GM20000 (cell line): ENCODE results near the gene PITPNM3.
A peak's percentile ranks its signal among the peaks of the same experiment; 100 is the strongest.

Experiments used
- DNase-seq: peaks from one replicate; pipeline ENCODE4 v3.0.0; 2012; ENCODE audit warnings: low spot score
- TF ChIP-seq, protein P1 (sequence below): IDR thresholded peaks from 2 replicates; pipeline ENCODE4 v1.5.1; 2012; ENCODE audit warnings: mild to moderate bottlenecking, control low read depth; ENCODE audit errors: extremely low read depth, missing control alignments

Gene PITPNM3

DNA sequence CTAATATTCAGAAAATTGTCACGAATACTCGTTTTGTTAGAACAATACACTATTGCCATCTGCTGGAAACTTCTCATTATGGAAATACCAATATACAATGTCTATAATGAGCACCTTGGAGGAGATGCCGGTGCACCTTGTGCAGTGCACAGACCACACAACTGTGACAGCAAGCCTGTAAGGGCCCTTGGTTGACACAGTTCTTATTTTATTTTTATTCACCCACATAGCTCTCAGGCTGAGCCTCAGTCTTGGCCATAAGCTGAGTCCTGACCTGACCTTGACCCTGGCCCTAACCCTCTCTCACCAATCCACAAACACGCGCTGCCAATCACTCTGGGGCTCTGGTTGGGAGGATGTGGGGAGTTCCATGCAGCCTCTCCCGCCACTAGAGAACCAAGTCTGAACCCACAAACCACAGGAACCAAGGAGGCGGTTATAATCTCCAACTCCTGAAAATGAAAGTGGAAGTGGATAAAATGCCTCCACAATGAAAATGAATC lies 129.0 kb downstream of the PITPNM3 start:
- peak; percentile 52 for DNase-seq
- TF ChIP-seq, protein P1, sequence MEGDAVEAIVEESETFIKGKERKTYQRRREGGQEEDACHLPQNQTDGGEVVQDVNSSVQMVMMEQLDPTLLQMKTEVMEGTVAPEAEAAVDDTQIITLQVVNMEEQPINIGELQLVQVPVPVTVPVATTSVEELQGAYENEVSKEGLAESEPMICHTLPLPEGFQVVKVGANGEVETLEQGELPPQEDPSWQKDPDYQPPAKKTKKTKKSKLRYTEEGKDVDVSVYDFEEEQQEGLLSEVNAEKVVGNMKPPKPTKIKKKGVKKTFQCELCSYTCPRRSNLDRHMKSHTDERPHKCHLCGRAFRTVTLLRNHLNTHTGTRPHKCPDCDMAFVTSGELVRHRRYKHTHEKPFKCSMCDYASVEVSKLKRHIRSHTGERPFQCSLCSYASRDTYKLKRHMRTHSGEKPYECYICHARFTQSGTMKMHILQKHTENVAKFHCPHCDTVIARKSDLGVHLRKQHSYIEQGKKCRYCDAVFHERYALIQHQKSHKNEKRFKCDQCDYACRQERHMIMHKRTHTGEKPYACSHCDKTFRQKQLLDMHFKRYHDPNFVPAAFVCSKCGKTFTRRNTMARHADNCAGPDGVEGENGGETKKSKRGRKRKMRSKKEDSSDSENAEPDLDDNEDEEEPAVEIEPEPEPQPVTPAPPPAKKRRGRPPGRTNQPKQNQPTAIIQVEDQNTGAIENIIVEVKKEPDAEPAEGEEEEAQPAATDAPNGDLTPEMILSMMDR = no peak

DNA sequence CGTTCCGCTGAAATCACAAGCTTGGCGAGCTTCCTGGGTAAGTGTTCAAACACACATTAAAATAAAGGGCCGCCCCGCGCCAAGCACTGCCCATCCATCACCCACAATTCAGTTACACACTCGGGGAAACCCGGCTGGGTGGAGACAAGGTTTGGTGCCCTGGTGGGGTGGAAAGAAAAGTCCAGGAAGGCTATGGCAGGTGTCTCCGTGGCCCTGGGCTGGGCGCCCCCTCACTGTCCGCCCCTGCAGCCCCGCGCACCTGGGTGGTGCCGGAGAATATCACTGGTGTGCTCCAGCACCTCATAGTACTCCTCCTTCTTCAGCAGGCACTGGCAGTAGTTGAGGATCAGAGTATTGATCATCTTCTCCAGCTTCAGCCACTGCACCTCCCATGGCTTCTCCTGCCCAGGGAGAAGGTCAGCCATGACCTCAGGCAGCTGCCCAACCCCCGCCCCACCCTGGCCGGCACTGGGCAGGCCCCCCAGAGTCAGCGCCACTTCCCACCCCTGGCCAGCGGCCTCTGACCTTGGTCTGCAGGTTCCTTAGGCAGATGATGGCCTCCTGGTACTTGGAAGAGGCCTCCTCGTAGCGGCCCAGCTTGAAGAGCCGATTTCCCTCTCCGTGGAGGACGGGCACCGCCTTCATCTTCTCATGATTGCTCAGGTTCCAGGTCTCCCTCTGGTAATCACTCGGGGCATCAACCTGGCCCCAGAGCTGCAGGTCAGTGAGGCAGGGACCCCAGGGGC lies 129.8 kb downstream of the PITPNM3 start:
- no peak for DNase-seq
- TF ChIP-seq, protein P1 = no peak

DNA sequence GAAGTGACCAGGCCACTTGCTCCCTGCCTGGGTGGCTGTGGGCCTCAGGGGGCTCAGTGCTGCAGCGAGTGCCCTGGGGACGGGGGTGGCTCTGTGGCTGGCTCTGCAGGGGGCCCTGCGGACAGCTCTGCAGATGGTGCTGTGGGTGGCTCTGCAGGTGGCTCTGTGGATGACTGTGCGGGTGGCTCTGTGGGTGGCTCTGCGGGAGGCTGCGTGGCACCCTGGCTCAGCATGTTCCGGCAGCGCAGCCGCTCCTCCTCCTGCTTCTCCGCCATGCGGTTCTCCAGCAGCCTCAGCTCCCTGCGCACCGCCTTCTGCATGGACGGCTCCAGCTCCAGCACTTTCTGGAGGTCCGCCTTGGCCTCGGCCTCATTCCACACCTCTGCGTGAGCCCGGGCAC lies 130.9 kb downstream of the PITPNM3 start:
- TF ChIP-seq, protein P1 = no peak

DNA sequence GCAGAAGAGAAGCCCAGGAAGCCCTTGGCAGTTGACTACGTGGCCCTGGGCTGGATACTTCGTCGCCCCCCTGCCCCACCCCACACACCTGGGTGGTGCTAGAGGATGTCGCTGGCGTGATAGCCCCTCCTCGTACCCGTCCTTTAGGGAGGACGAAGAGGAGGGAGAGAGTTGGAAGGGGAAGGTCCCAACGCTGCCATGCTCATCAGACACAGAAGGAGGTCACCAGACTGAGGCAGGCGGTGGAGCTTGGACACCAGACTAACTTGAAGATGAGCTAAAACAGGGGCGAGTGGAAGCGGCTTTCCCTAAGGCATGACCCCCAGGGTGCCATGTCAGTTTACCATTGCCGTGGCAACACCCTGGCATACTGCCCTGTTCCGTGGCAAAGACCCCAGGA lies 132.4 kb downstream of the PITPNM3 start:
- no peak for DNase-seq
- TF ChIP-seq, protein P1 = no peak

More for the DNA sequence above, 130.9 kb downstream of the PITPNM3 start:
- DNase-seq = no peak

DNA sequence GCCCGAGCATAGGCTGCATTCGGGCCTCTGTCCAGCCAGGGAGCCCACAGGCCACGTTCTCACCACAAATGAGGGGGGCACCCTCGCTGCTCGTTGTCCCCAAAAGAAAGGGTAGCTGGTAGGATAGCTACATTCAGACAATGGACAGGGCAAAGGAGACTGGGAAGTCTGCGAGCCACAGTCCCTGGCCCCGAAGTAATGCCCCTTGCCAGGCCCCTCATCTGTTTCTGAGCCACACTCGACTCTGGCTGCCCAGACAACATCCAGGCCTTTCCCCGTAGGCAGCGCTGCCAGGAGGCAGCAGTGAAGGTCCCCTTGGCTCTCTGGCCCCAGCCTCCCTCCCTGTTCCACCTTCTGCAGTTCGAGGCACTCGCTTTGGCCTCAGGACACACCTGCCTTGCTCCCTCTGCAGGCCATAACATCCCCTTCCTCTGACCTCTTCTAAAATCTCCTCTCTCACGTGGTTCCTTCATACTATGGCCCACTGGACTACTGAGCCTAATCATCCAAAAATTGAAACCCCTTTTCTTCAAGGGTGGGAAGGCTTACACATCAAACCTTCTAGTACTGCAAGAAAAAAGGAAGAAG lies 133.6 kb downstream of the PITPNM3 start:
- TF ChIP-seq, protein P1 = no peak
- DNase-seq = no peak

DNA sequence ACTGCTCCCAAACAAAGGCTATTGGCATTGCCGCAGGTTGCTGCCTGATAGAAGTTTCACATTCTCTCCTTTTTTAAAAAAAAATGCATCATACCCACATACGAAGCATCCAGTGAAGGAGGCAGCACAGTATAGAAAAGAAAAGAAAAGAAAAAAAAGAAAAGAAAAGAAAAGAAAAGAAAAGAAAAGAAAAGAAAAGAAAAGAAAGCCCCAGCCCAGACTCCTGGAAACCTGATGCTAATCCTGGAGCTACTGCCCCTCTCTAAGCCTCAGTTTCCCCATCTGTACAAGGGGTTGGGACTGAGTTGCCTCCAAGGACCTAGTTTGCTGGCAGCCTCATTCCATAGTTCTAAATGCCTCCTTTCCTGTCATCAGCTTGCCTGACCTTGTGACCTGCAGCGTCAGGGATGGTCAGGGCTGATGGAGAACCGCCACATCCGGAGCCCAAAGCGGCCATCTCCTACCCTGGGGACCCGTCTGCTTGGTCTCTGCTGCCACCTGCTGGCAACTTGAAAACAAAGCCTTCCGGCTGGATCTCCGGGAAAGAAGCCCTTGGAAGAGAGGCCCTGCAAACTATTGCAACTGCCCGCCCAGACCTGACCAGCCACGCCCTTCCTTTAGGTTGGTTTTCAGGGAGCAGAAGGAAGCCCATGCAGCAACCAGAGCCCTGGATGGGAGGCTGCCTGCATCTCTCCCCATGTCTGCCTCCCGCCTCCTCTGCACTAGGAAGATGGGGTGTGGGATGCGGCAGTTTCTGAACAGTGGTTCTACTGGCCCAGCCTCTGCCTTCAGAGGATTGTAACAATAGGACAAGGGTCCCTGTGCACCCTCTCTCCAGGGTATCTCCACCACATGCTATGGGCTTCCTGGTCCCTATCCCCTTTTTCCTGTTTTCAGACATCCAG lies 134.4 kb downstream of the PITPNM3 start:
- TF ChIP-seq, protein P1 = peak; percentile 64
- peak; percentile 89 for DNase-seq
